AG09309 (cell line): ENCODE measurements around the gene JAG1.

ENCODE experiments used
- DNase-seq: peaks from one replicate; pipeline ENCODE4 v3.0.0-alpha.2; 2010; ENCODE audit warnings: low read depth
- H3K4me3 ChIP-seq: 2 replicates; pipeline ENCODE4 v1.5.1; 2011; ENCODE audit warnings: mild to moderate bottlenecking, low read depth, low read length, moderate library complexity; ENCODE audit not compliant: control insufficient read depth
- CTCF ChIP-seq: IDR thresholded peaks from 2 replicates; pipeline ENCODE4 v1.5.1; 2011; ENCODE audit warnings: mild to moderate bottlenecking, low read depth, low read length, inconsistent platforms; ENCODE audit not compliant: insufficient read depth, control insufficient read depth; ENCODE audit errors: missing control alignments

Gene JAG1

GRCh38 chr20:10709916-10710315, 36.1 kb upstream of the JAG1 start:
- DNase-seq: no peak
- TF ChIP-seq CTCF: no peak
- no peak overlapping the region for H3K4me3 ChIP-seq

GRCh38 chr20:10708351-10709185, 34.8 kb upstream of the JAG1 start:
- no peak overlapping the region for H3K4me3 ChIP-seq
- no peak for TF ChIP-seq CTCF
- DNase-seq: peak; percentile 71

GRCh38 chr20:10707791-10708190, 34.0 kb upstream of the JAG1 start:
- no peak for DNase-seq
- no peak for TF ChIP-seq CTCF

GRCh38 chr20:10707068-10707467, 33.3 kb upstream of the JAG1 start:
- no peak for TF ChIP-seq CTCF
- no peak overlapping the region for H3K4me3 ChIP-seq
- DNase-seq: no peak

More at GRCh38 chr20:10707791-10708190, 34.0 kb upstream of the JAG1 start:
- no peak overlapping the region for H3K4me3 ChIP-seq

GRCh38 chr20:10706460-10706811, 32.6 kb upstream of the JAG1 start:
- no peak for TF ChIP-seq CTCF
- no peak for DNase-seq
- H3K4me3 ChIP-seq: no peak overlapping the region

GRCh38 chr20:10705801-10706459, 32.1 kb upstream of the JAG1 start:
- TF ChIP-seq CTCF: no peak
- no peak overlapping the region for H3K4me3 ChIP-seq
- DNase-seq: no peak

GRCh38 chr20:10701607-10702006, 27.8 kb upstream of the JAG1 start:
- DNase-seq: no peak
- H3K4me3 ChIP-seq: no peak overlapping the region
- TF ChIP-seq CTCF: no peak
